GM08714 (cell line): ENCODE results near the gene CACNA2D3.

ENCODE experiments used
- H3K4me3 ChIP-seq: fragments of 200-500 bp; sonication (Bioruptor generic); 2 replicates; pipeline ENCODE4 v1.5.1; 2014; ENCODE audit warnings: mild to moderate bottlenecking, low read length, inconsistent platforms
- ZNF274 ChIP-seq: IDR thresholded peaks from 2 replicates; pipeline ENCODE4 v1.6.1; 2012; ENCODE audit warnings: mild to moderate bottlenecking, low read depth, low read length

The CACNA2D3 gene

DNA sequence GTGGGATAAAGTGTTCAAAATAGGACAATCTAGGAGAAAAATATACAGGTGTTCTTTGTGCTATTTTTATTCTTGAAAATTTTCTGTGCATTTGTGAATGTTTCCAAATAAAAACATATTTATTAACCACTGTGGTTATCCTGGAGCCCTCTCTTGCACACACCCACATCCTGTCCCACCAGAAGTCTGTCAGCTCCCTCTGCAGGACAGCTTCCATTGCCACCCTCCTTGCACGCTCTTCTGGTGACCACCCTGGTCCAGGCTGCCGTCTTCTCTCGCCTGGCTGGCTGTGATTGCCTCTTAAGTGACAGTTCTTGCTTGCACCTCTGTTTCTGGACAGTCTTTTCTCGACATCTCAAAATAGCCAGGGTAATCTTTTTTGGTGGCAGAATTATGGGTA lies 411.5 kb downstream of the CACNA2D3 start:
- no peak overlapping the region for H3K4me3 ChIP-seq
- TF ChIP-seq ZNF274 = no peak

DNA sequence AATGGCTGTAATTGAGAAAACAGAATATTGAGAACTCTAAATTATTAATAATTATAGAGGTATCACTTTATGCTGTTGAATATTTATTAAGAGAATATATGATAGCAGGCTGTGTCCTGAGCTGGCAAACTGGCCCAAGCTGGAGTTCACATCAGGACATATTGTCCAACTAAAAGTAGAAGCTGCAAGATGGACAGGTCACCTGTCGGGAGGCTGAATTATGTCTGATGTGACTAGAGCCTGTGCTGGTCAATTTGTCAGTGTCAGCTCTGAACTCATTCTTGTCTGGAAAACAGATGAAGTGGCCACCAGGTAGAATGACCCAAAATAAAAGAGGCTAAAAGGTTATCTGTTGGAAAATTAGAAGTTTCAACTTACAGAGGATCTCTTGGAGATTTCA lies 413.3 kb downstream of the CACNA2D3 start:
- TF ChIP-seq ZNF274 = no peak
- no peak overlapping the region for H3K4me3 ChIP-seq

DNA sequence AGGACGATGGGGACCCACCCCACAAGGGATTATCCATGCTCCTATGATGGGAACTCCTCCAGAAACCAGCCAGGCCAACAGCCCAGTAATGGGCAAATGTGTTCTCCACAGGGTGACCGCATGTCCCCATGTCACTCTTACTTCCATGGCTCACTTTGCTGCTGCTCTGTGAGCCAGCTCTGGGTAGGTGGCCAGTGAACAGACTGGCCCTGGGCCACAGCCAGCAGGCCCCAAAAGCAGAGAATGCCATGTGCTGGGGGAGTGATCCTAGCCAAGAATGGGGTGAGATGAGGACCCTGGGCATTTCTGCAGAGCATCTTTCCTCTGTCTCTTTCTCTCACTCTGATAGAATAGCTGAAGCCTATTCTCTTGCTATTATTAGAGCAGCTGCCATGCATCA lies 414.1 kb downstream of the CACNA2D3 start:
- H3K4me3 ChIP-seq = no peak overlapping the region
- TF ChIP-seq ZNF274 = no peak

DNA sequence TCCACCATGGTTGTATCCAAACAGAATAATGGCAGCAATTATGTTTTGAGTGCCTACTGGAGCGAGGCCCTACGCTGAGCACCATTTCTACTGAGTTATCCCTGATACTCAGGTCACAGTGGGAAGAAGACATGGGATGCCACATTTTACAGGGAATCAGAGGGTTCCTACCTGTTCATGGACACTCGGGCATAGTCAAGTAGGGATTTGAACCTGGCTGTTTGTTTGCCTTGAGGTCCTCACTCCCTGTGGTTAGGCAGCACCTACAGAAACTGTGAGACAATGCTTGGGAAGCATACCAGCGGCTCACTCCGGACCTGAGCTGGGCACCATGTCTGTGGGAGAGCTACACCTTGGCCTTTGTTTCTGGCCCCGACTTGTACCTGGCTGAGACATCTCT lies 415.2 kb downstream of the CACNA2D3 start:
- no peak for TF ChIP-seq ZNF274
- no peak overlapping the region for H3K4me3 ChIP-seq

DNA sequence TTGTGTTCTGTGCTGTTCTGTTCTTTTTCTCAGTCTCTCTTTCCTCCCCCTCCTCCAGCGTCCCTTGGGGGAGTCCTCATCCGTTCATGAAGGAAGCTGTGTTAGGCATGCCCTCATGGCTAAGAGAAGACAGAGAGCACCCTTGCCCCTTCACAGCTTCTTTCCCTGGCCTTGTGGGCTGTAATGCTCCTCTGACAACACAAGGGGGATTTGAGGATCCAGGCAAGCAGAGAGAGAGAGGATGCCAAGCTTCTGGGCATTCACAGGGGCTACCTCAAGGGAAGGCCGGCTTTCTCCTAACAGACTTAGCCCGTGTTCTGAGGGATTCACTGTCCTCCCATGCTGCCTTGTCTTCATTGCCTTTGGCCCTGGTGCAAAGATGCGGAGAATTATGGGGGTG lies 416.0 kb downstream of the CACNA2D3 start:
- no peak overlapping the region for H3K4me3 ChIP-seq

DNA sequence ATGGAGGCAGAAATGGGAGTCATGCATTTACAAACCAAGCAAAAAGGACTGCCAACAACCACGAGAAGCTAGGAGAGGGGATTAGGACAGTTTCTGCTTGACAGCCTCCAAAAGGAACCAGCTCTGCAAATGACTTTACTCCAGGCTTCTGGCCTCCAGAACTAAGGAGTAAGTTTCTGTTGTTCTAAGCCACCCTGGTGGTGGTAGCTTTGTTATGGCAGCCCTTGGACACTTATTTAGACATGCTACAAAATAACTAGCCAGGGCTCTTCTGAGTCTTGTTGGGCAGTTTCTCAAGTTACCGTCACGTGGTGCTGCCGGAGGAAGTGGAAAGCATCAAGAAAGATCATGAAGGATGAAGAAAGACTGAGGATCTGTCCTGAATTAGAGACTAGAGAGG lies 419.0 kb downstream of the CACNA2D3 start:
- no peak for TF ChIP-seq ZNF274

More for the DNA sequence above, 416.0 kb downstream of the CACNA2D3 start:
- TF ChIP-seq ZNF274 = no peak

DNA sequence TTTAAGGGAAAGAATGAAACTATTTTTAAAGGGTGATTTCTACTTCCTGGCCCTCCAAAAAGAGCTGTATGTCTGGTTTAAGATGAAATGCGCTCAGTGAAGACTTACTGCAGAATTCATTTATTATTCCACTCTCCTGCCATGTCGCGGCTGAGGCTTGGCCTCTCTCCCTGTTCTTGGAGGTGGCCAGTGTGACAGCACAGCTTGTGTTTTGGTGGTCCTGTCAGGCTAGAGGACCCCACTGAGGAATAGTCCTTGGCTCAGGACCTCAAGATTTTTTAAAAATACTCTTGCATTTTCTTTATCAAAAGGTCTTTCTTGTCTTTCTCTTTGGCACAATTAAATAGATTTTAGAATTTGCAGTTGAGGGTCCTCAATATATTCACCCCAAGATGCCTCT lies 421.1 kb downstream of the CACNA2D3 start:
- no peak for TF ChIP-seq ZNF274

More for the DNA sequence above, 419.0 kb downstream of the CACNA2D3 start:
- H3K4me3 ChIP-seq = no peak overlapping the region

DNA sequence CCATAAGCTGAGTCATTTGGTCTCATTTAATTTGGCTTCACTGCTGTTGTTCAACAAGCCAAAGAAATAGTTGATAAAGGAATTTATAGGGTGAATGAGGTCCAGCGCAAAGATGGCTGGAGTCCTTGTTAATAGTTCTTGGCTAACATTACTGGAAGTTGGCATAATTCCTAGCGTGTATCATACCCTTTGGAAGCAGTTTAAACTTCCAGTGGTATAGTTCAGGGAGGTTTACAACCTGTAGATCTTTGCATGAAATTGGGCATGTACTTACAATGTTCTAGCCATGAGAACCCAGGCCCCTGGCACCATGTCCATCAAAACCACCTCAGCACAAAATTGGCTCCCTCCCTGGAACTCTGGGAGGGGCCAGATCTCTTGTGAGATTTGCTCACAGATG lies 424.7 kb downstream of the CACNA2D3 start:
- no peak overlapping the region for H3K4me3 ChIP-seq

More for the DNA sequence above, 421.1 kb downstream of the CACNA2D3 start:
- H3K4me3 ChIP-seq = no peak overlapping the region

DNA sequence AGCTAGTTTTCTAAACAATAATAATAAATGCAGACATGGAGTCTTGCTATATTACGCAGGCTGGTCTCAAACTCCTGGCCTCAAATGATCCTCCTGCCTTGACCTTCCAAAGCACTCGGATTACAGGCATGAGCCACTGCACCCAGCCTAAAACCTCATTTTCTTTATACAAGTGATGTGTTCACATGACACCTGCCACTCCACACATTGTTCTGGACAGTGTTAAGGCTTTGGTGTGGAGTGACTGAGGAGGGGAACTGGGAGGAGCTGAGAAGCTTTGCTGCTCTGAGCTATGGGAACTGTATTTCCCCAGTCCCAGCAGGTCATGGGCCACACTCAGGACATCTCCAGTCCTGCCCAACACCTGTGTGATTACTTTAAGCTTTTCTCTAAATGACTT lies 425.5 kb downstream of the CACNA2D3 start:
- H3K4me3 ChIP-seq = no peak overlapping the region
- no peak for TF ChIP-seq ZNF274

More for the DNA sequence above, 424.7 kb downstream of the CACNA2D3 start:
- TF ChIP-seq ZNF274 = no peak

DNA sequence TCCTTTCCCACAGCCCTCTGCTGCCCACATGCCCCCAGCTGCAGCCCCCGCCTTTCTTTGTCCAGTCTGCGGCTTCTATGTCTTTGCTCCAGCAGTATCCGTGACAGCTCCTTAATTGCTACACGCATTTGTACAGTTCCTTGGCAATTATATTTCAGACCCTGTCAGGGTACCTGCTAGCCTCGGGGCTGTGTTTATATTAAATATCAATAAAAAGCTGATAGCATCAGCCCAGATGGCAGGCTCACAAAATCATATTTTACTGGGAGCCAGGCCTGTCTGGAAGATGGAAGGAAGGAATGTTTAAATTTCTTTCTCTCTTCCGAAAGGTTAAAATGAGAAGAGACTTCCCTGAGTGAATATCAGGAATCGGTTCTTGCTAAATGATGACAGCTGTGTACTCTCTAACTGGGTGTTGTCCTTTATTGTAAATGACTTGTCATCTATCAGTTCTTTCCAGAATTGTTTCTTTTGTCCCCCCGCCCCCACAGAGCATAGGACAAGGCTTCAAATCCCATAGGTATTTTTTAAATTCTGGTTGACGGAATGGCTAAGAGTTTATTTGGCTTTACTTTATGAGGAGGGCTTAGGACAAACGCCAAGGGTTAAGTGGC lies 427.4 kb downstream of the CACNA2D3 start:
- H3K4me3 ChIP-seq = no peak overlapping the region
- no peak for TF ChIP-seq ZNF274

DNA sequence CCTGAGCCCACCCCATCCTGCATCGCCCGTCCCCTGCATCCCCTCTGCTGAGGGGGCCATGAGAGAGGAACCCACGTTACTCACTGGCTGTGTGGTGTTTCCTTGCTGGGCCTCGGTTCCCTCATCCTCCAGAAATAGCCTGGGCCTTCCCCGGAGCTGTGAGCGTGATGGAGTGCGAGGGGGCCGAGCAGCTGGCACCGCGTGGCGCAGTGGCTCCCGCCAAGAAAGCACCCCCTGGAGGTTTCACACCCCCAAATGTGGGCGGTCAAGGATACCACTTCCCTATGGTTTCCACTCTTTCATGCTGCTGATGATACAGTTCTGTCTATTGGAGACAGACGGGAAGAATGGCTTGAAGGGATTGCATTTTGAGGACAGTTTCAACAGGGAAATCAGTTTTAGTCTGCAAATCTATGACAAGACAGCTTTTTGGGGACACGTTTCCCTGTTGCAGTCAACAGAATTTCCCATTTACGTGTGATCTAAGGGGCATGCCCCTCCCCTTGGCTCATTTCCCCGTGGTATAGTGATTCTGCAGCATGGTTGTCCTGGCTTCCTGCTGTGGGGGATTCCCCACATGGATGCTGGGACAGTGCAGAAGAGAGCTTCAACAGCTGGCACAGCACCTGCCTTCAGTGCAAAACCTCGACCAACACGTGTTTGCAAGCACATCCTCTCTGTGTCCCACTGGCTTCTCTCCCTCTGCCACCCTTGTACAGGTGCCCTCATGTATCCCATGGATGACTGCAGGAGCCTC lies 428.0 kb downstream of the CACNA2D3 start:
- TF ChIP-seq ZNF274 = no peak
- no peak overlapping the region for H3K4me3 ChIP-seq

DNA sequence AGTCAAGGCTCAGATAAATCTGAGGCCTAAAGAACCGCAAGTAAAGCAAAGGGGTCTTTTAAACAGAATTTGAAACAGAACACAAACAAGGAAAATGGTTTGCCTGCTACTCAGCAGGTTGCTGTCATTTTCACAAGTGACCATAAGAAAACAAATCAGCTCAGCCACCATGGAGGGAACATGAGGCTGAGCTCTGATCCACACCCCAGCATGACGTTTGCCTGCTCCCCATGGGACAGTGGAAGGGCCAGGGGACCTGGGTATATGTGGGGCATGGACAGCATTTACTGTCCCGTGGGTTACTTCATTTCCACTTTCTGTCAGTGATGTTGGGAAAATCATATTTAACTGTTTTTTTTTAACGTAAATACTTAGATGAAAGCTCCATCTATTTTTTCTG lies 434.3 kb downstream of the CACNA2D3 start:
- TF ChIP-seq ZNF274 = no peak
- H3K4me3 ChIP-seq = no peak overlapping the region

DNA sequence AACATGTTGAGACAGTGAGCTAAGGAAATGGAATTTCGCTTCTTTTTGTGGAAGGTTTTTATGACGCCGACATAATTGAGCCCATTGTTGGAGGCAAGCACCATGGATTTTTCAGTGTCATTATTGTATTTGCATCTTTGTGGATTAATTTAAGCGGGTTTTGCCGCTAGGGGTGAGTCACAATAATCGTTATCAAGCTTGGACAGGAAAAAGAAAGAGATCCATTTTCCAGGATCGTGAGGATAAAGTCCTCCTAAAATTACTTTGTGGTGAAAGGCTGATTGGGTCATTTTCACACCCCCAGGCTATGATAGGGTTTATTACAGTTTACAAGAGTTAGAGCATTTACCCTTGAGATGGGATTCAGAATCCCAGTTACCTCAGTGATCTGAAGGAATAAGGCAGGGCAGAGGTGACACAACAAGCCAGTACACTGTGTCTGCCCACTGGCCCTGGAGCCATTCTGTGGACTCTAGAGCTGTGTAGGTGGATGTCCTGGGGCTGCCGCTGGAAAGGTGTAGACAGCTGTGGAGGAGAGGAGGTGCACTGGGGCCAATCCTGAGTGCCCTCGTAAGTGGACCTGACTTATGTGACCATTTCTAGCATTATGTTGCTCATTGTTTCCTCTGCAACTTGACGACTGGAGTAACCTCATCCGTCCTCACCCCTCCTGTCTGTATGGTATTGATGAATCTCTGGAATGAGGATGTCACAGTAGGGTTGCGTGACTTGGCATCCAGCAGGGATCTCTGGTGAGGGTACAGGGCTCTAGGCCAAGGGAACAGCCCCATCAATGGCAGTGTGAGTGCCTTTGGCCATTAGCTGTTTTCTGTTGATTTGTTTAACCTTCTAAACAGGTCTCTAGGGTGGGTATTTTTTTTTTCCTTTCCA lies 435.4 kb downstream of the CACNA2D3 start:
- TF ChIP-seq ZNF274 = no peak
- H3K4me3 ChIP-seq = no peak overlapping the region

DNA sequence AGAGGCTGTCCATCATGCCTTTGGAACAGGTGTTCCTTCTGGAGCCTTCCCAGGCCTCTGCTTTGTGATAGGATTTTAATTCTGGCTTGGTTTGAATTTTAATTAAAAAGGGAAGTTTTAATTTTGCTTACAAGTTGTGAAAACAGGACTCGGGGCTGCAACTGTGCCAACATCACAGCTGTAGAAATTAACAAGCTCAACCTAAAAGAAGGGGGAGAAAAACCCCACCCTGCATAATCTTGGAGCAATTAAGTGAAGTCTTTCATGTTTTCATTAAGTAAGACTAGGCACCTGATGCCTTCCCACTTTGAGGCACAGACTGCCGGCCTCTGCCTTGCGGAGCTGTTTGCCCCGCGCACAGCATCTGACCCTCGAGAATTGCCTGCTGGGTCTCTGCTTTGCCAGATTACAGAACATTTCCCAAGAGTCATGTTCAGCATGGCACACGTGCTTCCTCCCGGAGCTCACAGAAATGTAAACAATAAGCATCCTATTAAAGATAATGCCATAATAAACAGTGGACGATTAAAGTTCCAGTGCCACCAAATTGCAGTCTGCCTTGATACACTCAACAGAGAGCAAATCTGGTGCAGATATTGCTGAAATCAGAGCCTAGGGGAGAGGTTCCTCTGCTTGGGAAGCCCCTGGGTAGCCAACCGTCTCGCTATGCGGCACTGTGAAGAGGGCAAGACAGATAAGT lies 441.3 kb downstream of the CACNA2D3 start:
- no peak for TF ChIP-seq ZNF274
- no peak overlapping the region for H3K4me3 ChIP-seq
